ENCODE results near the gene ATAT1.

ATAT1 gene

DNA sequence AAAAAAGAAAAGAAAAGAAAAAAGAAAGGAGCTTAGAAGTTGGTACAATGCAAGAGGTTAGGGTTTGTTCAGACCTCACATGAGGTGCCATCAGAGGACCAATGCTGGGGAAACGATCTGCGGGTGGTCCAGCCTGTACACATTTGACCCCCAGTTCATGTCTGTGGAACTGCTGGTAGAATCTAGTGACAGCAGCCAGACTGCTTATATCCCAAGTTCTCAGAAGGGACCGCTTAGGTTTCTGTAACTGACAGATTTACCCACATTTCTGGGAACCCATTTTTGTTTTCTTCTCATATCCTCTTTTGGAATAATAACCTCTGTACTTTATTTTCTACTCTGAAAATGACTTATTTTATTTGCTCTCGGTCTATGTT, 55.1 kb downstream of the ATAT1 start:
- no peak overlapping the region for H2AFZ ChIP-seq (ENCODE audit: low read depth, low read length)
- no peaks in the 10 kb centered on the region for H3K9me3 ChIP-seq (ENCODE audit: insufficient read depth, low read length)
- H3K27me3 ChIP-seq (ENCODE audit: low read depth, low read length): no peaks in the 10 kb centered on the region
- TF ChIP-seq, protein P1, sequence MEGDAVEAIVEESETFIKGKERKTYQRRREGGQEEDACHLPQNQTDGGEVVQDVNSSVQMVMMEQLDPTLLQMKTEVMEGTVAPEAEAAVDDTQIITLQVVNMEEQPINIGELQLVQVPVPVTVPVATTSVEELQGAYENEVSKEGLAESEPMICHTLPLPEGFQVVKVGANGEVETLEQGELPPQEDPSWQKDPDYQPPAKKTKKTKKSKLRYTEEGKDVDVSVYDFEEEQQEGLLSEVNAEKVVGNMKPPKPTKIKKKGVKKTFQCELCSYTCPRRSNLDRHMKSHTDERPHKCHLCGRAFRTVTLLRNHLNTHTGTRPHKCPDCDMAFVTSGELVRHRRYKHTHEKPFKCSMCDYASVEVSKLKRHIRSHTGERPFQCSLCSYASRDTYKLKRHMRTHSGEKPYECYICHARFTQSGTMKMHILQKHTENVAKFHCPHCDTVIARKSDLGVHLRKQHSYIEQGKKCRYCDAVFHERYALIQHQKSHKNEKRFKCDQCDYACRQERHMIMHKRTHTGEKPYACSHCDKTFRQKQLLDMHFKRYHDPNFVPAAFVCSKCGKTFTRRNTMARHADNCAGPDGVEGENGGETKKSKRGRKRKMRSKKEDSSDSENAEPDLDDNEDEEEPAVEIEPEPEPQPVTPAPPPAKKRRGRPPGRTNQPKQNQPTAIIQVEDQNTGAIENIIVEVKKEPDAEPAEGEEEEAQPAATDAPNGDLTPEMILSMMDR (IDR thresholded peaks at IDR 0.05; ENCODE audit: low read depth, low read length): no peak
- no peak for TF ChIP-seq EZH2phosphoT487 (IDR thresholded peaks at IDR 0.05; ENCODE audit: low read depth)
- H3K27ac ChIP-seq (ENCODE audit: low read length): peak overlapping the region; percentile 90
- H3K36me3 ChIP-seq (replicated peaks; ENCODE audit: low read depth, low read length): peaks cover 6% of the 10 kb centered on the region
- H4K20me1 ChIP-seq (ENCODE audit: insufficient read depth, low read length): peaks cover 10% of the 10 kb centered on the region; the same call in 1 of the 2 replicates
- peak overlapping the region; percentile 100 for H3K4me2 ChIP-seq (ENCODE audit: low read length)
- peaks cover 65% of the 10 kb centered on the region for H3K79me2 ChIP-seq (ENCODE audit: low read length)
- peak overlapping the region; percentile 93 for H3K9ac ChIP-seq (ENCODE audit: low read length)
- H3K4me1 ChIP-seq (ENCODE audit: low read length): peaks cover 33% of the 10 kb centered on the region
- peak overlapping the region; percentile 90 for H3K4me3 ChIP-seq (ENCODE audit: low read length)

DNA sequence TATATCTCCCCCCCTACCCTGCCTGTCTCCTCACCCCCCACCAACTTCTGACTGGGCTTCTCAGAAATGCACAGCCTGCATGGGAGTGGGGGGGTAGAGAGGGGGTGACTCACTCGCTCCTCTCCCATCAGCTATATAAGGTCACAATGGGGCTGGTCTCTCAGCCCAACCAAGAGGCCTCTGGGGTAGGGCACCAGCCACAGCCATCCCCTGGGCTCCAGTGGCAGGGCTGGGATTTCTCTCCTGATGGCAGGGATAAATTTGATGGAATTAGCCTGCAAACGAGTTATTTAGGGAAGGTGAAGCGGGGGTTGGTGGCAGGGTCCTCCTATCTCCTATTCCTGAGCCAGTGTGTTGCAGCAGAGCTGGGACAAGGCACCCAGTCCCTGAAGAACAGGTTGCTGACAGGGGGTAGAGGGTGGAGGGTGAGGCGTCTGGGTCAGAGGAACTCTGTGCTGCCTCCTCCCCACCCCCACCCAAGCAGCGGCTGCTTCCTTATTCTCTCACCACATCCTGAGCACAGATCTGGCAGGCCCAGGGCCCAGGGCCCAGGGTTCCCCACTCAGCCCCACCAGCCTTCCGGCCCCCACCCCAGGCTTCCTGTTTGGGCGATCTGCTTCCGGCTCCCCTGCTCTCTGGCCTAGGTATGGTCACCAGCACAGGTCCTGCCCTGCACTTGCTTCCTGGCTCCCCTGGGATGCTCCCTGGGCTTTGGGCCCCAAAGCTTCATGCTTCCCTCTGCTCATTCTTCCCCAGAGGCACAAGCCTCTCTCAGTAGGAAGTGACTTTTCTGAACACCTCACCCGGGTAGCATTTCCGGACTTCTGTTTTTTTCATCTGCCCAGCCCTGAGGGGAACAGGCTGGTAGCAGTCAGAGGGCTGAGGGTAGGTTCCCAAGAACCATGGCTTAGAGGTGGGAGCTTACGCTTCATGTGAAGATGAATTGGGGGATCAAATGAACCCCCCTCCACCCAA, 55.8 kb downstream of the ATAT1 start:
- Histone ChIP-seq H3K79me2 (ENCODE audit: low read length) (peaks cover 65% of the 10 kb centered on the region), H3K27ac (ENCODE audit: low read length) (peak overlapping the region; percentile 90), H3K36me3 (replicated peaks; ENCODE audit: low read depth, low read length) (peaks cover 3% of the 10 kb centered on the region), H2AFZ (ENCODE audit: low read depth, low read length) (no peak overlapping the region), H3K4me1 (ENCODE audit: low read length) (peaks cover 34% of the 10 kb centered on the region), H3K9me3 (ENCODE audit: insufficient read depth, low read length) (no peaks in the 10 kb centered on the region), H3K4me2 (ENCODE audit: low read length) (peak overlapping the region; percentile 100), H3K9ac (ENCODE audit: low read length) (peak overlapping the region; percentile 93), H3K4me3 (ENCODE audit: low read length) (peak overlapping the region; percentile 90), H4K20me1 (ENCODE audit: insufficient read depth, low read length) (peaks cover 10% of the 10 kb centered on the region; the same call in 1 of the 2 replicates), H3K27me3 (ENCODE audit: low read depth, low read length) (no peaks in the 10 kb centered on the region)
- TF ChIP-seq, protein P1 (IDR thresholded peaks at IDR 0.05; ENCODE audit: low read depth, low read length): no peak
- no peak for TF ChIP-seq EZH2phosphoT487 (IDR thresholded peaks at IDR 0.05; ENCODE audit: low read depth)

DNA sequence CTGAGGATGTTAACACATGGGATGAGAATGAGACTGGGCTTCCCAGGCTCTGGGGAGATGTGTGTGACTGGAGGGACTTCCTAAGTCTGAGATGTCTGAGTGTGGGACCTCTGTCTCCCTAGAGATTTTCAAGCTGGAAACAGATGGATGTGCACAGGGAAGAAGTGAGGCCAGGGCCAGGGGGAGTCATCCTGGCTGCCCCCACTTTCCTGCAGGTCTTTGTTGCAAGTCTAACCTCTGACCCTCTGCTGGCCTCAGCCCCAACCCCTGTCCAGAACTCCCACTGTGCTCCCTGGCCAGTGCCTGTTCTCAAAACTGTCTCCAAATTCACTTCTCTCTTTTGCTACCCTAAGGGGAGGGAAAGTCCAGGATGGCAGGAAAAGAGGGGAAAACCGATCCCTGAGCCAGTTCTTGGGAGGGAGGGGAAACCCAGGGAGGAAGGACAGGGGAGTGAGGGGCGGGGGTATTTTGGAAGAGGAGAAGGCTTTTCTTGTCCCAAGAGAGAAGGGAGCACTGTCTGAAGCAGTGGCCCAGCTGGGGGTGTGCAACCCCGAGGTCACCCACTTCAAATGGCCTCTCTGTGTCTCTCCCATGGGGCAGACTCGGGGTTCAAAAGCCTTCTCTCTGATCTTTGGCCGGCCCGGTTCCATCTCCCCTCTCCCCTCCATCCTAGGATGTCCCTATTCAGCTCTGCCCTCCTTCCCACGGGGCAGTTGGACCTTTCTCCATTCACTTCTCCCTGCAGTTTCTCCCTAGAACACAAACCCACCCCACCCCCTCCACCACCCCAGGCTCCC, 56.7 kb downstream of the ATAT1 start:
- peaks cover 43% of the 10 kb centered on the region for H3K4me1 ChIP-seq (ENCODE audit: low read length)
- H3K79me2 ChIP-seq (ENCODE audit: low read length): peaks cover 65% of the 10 kb centered on the region
- H3K4me2 ChIP-seq (ENCODE audit: low read length): peak overlapping the region; percentile 100
- peaks cover 10% of the 10 kb centered on the region; the same call in 1 of the 2 replicates for H4K20me1 ChIP-seq (ENCODE audit: insufficient read depth, low read length)
- H3K9ac ChIP-seq (ENCODE audit: low read length): peak overlapping the region; percentile 93
- H2AFZ ChIP-seq (ENCODE audit: low read depth, low read length): no peak overlapping the region
- no peaks in the 10 kb centered on the region for H3K9me3 ChIP-seq (ENCODE audit: insufficient read depth, low read length)
- H3K36me3 ChIP-seq (replicated peaks; ENCODE audit: low read depth, low read length): peaks cover 3% of the 10 kb centered on the region
- no peaks in the 10 kb centered on the region for H3K27me3 ChIP-seq (ENCODE audit: low read depth, low read length)
- peak overlapping the region; percentile 90 for H3K4me3 ChIP-seq (ENCODE audit: low read length)
- no peak for TF ChIP-seq EZH2phosphoT487 (IDR thresholded peaks at IDR 0.05; ENCODE audit: low read depth)
- TF ChIP-seq, protein P1 (IDR thresholded peaks at IDR 0.05; ENCODE audit: low read depth, low read length): no peak
- peak overlapping the region; percentile 90 for H3K27ac ChIP-seq (ENCODE audit: low read length)

DNA sequence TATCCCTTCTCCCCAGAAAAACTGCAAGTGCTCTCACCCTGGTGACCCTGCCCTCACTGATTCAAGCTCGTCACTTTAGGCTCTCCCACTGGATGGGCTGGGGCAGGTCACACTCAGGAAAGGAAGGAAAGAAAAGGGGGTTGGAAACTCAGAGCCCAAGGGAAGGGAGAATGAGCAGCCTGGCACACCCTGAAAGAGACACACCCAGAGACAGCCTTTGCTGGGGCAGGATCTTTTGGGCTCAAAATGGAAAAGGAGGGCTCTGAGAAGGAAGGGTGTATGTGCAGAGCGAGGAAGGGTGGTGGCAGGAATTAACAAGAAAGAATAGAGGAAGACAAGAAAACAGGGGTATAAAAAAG, 57.3 kb downstream of the ATAT1 start:
- H4K20me1 ChIP-seq (ENCODE audit: insufficient read depth, low read length): peaks cover 10% of the 10 kb centered on the region; the same call in 1 of the 2 replicates
- peak overlapping the region; percentile 90 for H3K27ac ChIP-seq (ENCODE audit: low read length)
- TF ChIP-seq, protein P1 (IDR thresholded peaks at IDR 0.05; ENCODE audit: low read depth, low read length): no peak
- no peak for TF ChIP-seq EZH2phosphoT487 (IDR thresholded peaks at IDR 0.05; ENCODE audit: low read depth)
- peaks cover 3% of the 10 kb centered on the region for H3K36me3 ChIP-seq (replicated peaks; ENCODE audit: low read depth, low read length)
- no peak overlapping the region for H2AFZ ChIP-seq (ENCODE audit: low read depth, low read length)
- peak overlapping the region; percentile 90 for H3K4me3 ChIP-seq (ENCODE audit: low read length)
- H3K9ac ChIP-seq (ENCODE audit: low read length): peak overlapping the region; percentile 93
- H3K79me2 ChIP-seq (ENCODE audit: low read length): peaks cover 65% of the 10 kb centered on the region
- H3K9me3 ChIP-seq (ENCODE audit: insufficient read depth, low read length): no peaks in the 10 kb centered on the region
- H3K27me3 ChIP-seq (ENCODE audit: low read depth, low read length): no peaks in the 10 kb centered on the region
- H3K4me1 ChIP-seq (ENCODE audit: low read length): peaks cover 44% of the 10 kb centered on the region
- H3K4me2 ChIP-seq (ENCODE audit: low read length): peak overlapping the region; percentile 100

Data from OCI-LY3 (cell line).